Panc1 (cell line): Measurements from ENCODE around the gene STEAP3. TPM values are rescaled to one million over a fixed set of nuclear protein-coding genes. Genes with fewer than 3 reads are reported as not detected.

Experiments
- ATAC-seq: fragments of 200-7000 bp; cut with Tn5 transposase; 2 replicates; pipeline ENCODE4 v1.9.1; 2020; ENCODE audit warnings: mild to moderate bottlenecking, moderate library complexity
- BruUV-seq: library from RNA; stranded (reverse); fragments of 400-500 nt; replicated peaks from 2 replicates; lab custom pipeline; 2021; lab: Mats Ljungman, UMichigan
- CTCF ChIA-PET: fragments of 300-600 bp; sonication (Branson Sonifier 250); formaldehyde crosslinking; loops from one replicate; lab custom pipeline; 2022; ENCODE audit warnings: antibody characterized with exemption; lab: Charles Lee
- POLR2A ChIA-PET: fragments of 300-600 bp; sonication (Branson Sonifier 250); formaldehyde crosslinking; loops from one replicate; lab custom pipeline; 2022; ENCODE audit warnings: antibody characterized with exemption; lab: Charles Lee
- DNase-seq: peaks from one replicate; pipeline ENCODE4 v3.0.0-alpha.2; 2010; ENCODE audit warnings: low read depth, low spot score
- H3K27ac ChIP-seq: 2 replicates; pipeline ENCODE4 v1.5.1; 2011; ENCODE audit warnings: mild to moderate bottlenecking, low read length, inconsistent platforms
- H3K27me3 ChIP-seq: fragments of 200-500 bp; sonication (Bioruptor generic); 2 replicates; pipeline ENCODE4 v1.6.0; 2014; ENCODE audit warnings: low read length, inconsistent platforms; ENCODE audit not compliant: control insufficient read depth, insufficient read depth
- H3K36me3 ChIP-seq: fragments of 200-500 bp; sonication (Bioruptor generic); 2 replicates; pipeline ENCODE4 v1.5.1; 2014; ENCODE audit warnings: inconsistent platforms, mild to moderate bottlenecking, low read length, moderate library complexity; ENCODE audit not compliant: control insufficient read depth, insufficient read depth
- H3K4me1 ChIP-seq: 2 replicates; pipeline ENCODE4 v1.5.1; 2011; ENCODE audit warnings: inconsistent platforms, mild to moderate bottlenecking, low read length, moderate library complexity; ENCODE audit not compliant: control insufficient read depth, insufficient read depth
- H3K4me3 ChIP-seq, 2 experiments: 2 replicates each; pipeline ENCODE4 v1.5.1; 2011 to 2012; ENCODE audit warnings: low read depth in 2 of 2, low read length in 2 of 2, mild to moderate bottlenecking in 2 of 2, inconsistent platforms in 1 of 2, moderate library complexity in 1 of 2
- H3K9me3 ChIP-seq: fragments of 200-500 bp; sonication (Bioruptor generic); 2 replicates; pipeline ENCODE4 v1.5.1; 2014; ENCODE audit warnings: low read depth, mild to moderate bottlenecking, inconsistent platforms, low read length, moderate library complexity; ENCODE audit not compliant: control insufficient read depth, insufficient read depth
- CTCF ChIP-seq: fragments of 450-650 bp; IDR thresholded peaks from 2 replicates; pipeline ENCODE4 v1.5.1; 2017; ENCODE audit warnings: mild to moderate bottlenecking
- POLR2AphosphoS5 ChIP-seq: IDR thresholded peaks from 2 replicates; pipeline ENCODE4 v1.6.1; 2012; ENCODE audit warnings: mild to moderate bottlenecking, low read depth, low read length, moderate library complexity
- REST ChIP-seq, 2 experiments: IDR thresholded peaks; 2 replicates each; pipeline ENCODE4 v1.6.1; 2011 to 2012; ENCODE audit warnings: low read depth in 2 of 2, control low read depth in 1 of 2, low read length in 1 of 2, mild to moderate bottlenecking in 1 of 2, moderate library complexity in 1 of 2; ENCODE audit not compliant: insufficient read depth in 1 of 2
- SIN3A ChIP-seq: IDR thresholded peaks from 2 replicates; pipeline ENCODE4 v1.6.1; 2012; ENCODE audit warnings: low read depth, mild to moderate bottlenecking, low read length, moderate library complexity, borderline replicate concordance; ENCODE audit not compliant: insufficient read depth
- TCF7L2 ChIP-seq: IDR thresholded peaks from 2 replicates; pipeline ENCODE4 v1.6.1; 2011; ENCODE audit warnings: mild to moderate bottlenecking, low read depth, low read length, inconsistent platforms
- in situ Hi-C: cut with HindIII; loops from 2 replicates; pipeline ENCODE4 v1.10.0; 2016; ENCODE audit warnings: low sequenced_read_pairs, low pct_unique_long_range_greater_than_20kb
- intact Hi-C: fragments of 100-400 bp; cut with micrococcal nuclease; formaldehyde crosslinking; loops from one replicate; pipeline ENCODE4 v1.10.0; 2022; ENCODE audit not compliant: unreplicated experiment
- total RNA-seq: library from RNA; stranded (reverse); gene quantifications from one replicate; pipeline ENCODE4 v1.2.1, GENCODE V29; 2021; ENCODE audit not compliant: unreplicated experiment

Gene STEAP3
- total RNA-seq, 1 experiment from 2014 or later = 44.8 TPM

GRCh38 chr2:119263025-119263424 lies 39.4 kb downstream of the STEAP3 start:
- H3K4me3 ChIP-seq = no peak overlapping the region
- H3K4me1 ChIP-seq = peaks cover 10% of the 10 kb centered on the region
- POLR2A ChIA-PET = no interaction called here
- in situ Hi-C loops = no loop called here
- no peaks in the 10 kb centered on the region for H3K9me3 ChIP-seq
- CTCF ChIA-PET = no interaction called here
- TF ChIP-seq REST (IDR thresholded peaks at IDR 0.05; ENCODE audit: insufficient read depth in 1 of 2, low read depth in 2 of 2, low read length in 1 of 2) (no peak), SIN3A (no peak), POLR2AphosphoS5 (no peak), TCF7L2 (no peak), CTCF (no peak)
- no peak for DNase-seq
- BruUV-seq = no TSS peak
- H3K27ac ChIP-seq = no peak overlapping the region
- no peak for ATAC-seq
- H3K36me3 ChIP-seq = no peaks in the 10 kb centered on the region; the same call in 1 of the 2 replicates
- H3K27me3 ChIP-seq = no peaks in the 10 kb centered on the region
- intact Hi-C loops = no loop called here

- H3K27me3 ChIP-seq = no peaks in the 10 kb centered on the region
- H3K9me3 ChIP-seq = no peaks in the 10 kb centered on the region
- no peak for TF ChIP-seq CTCF
- no peak for TF ChIP-seq REST (IDR thresholded peaks at IDR 0.05; ENCODE audit: insufficient read depth in 1 of 2, low read depth in 2 of 2, low read length in 1 of 2)
- TF ChIP-seq TCF7L2 = no peak
- no peak for TF ChIP-seq SIN3A
- TF ChIP-seq POLR2AphosphoS5 = no peak
- ChIA-PET POLR2A (no interaction called here), CTCF (no interaction called here)
- no peak overlapping the region for H3K27ac ChIP-seq
- no TSS peak for BruUV-seq
- no peak for ATAC-seq
- in situ Hi-C loops (no loop called here), intact Hi-C loops (no loop called here)
- DNase-seq = no peak
- H3K36me3 ChIP-seq = no peaks in the 10 kb centered on the region
- peaks cover 7% of the 10 kb centered on the region for H3K4me1 ChIP-seq
- no peak overlapping the region for H3K4me3 ChIP-seq
These were observed 40.0 kb downstream of the STEAP3 start for GRCh38 chr2:119263656-119264055.
